Testis (tissue), 3 donors: ENCODE measurements around the gene ACBD3. TPM values are rescaled to one million over a fixed set of nuclear protein-coding genes. Genes with fewer than 3 reads are reported as not detected.

Source experiments
- DNase-seq: peaks from one replicate; pipeline ENCODE4 v3.0.0-alpha.2; 2019
- H3K27ac ChIP-seq, 2 donors: fragments of 200-600 bp; sonication (generic); one replicate each; pipeline ENCODE4 v1.5.1; 2019
- H3K27me3 ChIP-seq: fragments of 200-600 bp; sonication (generic); one replicate; pipeline ENCODE4 v1.5.1; 2019
- H3K36me3 ChIP-seq: fragments of 200-600 bp; sonication (generic); one replicate; pipeline ENCODE4 v1.5.1; 2017; ENCODE audit warnings: low read depth; ENCODE audit errors: missing control alignments
- H3K4me1 ChIP-seq: fragments of 200-600 bp; sonication (generic); one replicate; pipeline ENCODE4 v1.5.1; 2019
- H3K4me3 ChIP-seq, 2 donors: fragments of 200-600 bp; sonication (generic); one replicate each; pipeline ENCODE4 v1.5.1; 2017 to 2019
- H3K9me3 ChIP-seq: fragments of 200-600 bp; sonication (generic); one replicate; pipeline ENCODE4 v1.5.1; 2017
- POLR2A ChIP-seq: fragments of 450-650 bp; IDR thresholded peaks from one replicate; pipeline ENCODE4 v1.6.1; 2017; ENCODE audit warnings: antibody characterized with exemption, mild to moderate bottlenecking, moderate library complexity
- WGBS, 2 donors: methylation state at CpG; one replicate each; pipeline ENCODE4 v1.1.5; 2018; 5-methylcytosine and 5-hydroxymethylcytosine counted together
- intact Hi-C: fragments of 100-400 bp; cut with DNase I; formaldehyde crosslinking; loops from one replicate; pipeline ENCODE4 v1.15.1; 2023; ENCODE audit warnings: low total_unique reads
- polyA plus RNA-seq: library from polyadenylated mRNA; stranded (reverse); fragments of 350-450 nt; fragmentation: Illumina TruSeq; extraction: RNeasy Lipid Tissue Mini Kit (QIAGEN cat#74804); gene quantifications from one replicate; pipeline ENCODE4 v1.2.3, GENCODE V29; 2014; ENCODE audit warnings: low read depth, low replicate concordance; ENCODE audit not compliant: insufficient read depth
- total RNA-seq, 2 donors: library from RNA; depleted of rRNA; stranded (reverse); fragments of >200 nt; gene quantifications; one replicate each; pipeline ENCODE4 v1.2.3, GENCODE V29; 2016
- TF ChIP-seq, protein P1 (sequence below), 3 experiments: fragments of 450-650 bp in 2 of 3; fragments of 200-600 bp in 1 of 3; sonication (generic) in 1 of 3; IDR thresholded peaks; one replicate each; pipeline ENCODE4 v1.5.1; 2016 to 2019; ENCODE audit warnings: antibody characterized with exemption in 3 of 3, mild to moderate bottlenecking in 2 of 3, moderate library complexity in 1 of 3

Gene ACBD3
- total and polyA plus RNA-seq, 3 donors from 2014 or later, result 32.9 to 57.9 (median 50.6) TPM

DNA sequence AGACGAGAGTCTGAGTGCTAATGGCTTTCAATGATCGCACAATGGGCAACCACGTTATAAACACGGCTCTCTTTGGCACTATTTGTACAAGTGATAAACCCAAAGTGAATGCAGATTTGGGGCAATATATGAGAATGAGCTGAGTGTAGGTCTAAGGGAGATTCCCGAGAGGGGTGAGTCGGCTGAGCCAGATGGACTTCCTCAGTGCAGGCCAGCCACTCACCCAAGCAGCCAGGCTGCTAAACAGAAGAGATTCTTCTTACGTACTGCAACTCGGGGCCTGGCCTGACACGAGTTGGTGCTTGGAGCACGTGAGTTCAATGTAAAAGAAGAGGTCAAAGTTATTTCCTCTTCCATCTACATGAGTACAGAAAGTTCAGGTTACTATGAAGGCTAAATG, 30.7 kb upstream of the ACBD3 start:
- no peaks in the 10 kb centered on the region for H3K27me3 ChIP-seq
- H3K27ac ChIP-seq, result no peak overlapping the region
- no peak overlapping the region for H3K4me3 ChIP-seq
- H3K36me3 ChIP-seq, result no peaks in the 10 kb centered on the region
- intact Hi-C loops, result no loop called here
- H3K9me3 ChIP-seq, result no peaks in the 10 kb centered on the region
- no peaks in the 10 kb centered on the region for H3K4me1 ChIP-seq
- 80 to 82% methylated on average over 10 of the region's 10 CpGs for WGBS, 2 donors
- DNase-seq, result no peak
- TF ChIP-seq, protein P1, sequence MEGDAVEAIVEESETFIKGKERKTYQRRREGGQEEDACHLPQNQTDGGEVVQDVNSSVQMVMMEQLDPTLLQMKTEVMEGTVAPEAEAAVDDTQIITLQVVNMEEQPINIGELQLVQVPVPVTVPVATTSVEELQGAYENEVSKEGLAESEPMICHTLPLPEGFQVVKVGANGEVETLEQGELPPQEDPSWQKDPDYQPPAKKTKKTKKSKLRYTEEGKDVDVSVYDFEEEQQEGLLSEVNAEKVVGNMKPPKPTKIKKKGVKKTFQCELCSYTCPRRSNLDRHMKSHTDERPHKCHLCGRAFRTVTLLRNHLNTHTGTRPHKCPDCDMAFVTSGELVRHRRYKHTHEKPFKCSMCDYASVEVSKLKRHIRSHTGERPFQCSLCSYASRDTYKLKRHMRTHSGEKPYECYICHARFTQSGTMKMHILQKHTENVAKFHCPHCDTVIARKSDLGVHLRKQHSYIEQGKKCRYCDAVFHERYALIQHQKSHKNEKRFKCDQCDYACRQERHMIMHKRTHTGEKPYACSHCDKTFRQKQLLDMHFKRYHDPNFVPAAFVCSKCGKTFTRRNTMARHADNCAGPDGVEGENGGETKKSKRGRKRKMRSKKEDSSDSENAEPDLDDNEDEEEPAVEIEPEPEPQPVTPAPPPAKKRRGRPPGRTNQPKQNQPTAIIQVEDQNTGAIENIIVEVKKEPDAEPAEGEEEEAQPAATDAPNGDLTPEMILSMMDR (IDR thresholded peaks at IDR 0.05), result no peak
- TF ChIP-seq POLR2A, result no peak

DNA sequence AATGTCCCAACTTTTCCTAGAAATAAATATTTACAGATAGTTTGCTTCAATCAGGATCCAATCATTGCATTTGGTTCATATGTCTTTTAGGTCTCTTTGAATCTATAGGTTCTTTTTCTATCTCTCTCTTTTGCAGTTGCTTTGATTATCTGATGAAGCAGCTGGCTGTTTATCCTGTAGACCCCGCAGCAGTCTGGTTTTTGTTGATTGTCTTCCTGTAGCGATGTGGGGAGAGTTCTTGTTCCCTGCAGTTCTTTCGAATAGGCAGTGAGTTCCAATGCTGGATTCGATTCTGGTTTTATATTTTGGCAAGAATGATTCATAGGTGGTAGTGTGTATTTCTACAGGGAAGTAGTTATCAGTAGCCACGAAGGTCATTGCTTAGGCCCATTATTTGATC, 29.5 kb upstream of the ACBD3 start:
- intact Hi-C loops, result no loop called here
- DNase-seq, result no peak
- H3K36me3 ChIP-seq, result no peaks in the 10 kb centered on the region
- 62 to 75% methylated on average over 5 of the region's 5 CpGs for WGBS, 2 donors
- no peak overlapping the region for H3K4me3 ChIP-seq
- no peak overlapping the region for H3K27ac ChIP-seq
- TF ChIP-seq POLR2A, result no peak
- TF ChIP-seq, protein P1 (IDR thresholded peaks at IDR 0.05), result no peak
- no peaks in the 10 kb centered on the region for H3K4me1 ChIP-seq
- no peaks in the 10 kb centered on the region for H3K27me3 ChIP-seq
- H3K9me3 ChIP-seq, result no peaks in the 10 kb centered on the region

DNA sequence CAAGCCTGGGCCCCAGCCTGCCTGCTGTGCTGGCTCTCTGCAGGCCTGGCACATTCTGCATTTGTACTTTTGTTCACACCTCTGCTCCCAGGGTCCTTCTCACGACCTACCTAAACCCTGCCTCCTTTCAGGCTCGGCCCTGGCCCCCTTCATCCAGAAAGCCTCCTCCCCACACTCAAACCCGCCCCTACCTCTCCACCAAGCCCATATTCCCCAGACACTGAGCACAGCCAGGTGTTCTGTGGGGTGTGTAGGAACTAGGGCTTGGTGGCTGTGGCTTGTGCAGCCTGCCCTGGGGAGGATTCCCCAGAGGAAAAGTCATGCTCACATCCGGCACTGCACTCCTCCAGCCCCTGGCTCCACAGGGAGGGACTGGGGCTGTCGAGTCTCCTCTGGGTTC, 28.7 kb upstream of the ACBD3 start:
- H3K27ac ChIP-seq, result no peak overlapping the region
- H3K4me3 ChIP-seq, result no peak overlapping the region
- H3K27me3 ChIP-seq, result no peaks in the 10 kb centered on the region
- no peak for DNase-seq
- intact Hi-C loops, result no loop called here
- no peaks in the 10 kb centered on the region for H3K36me3 ChIP-seq
- H3K4me1 ChIP-seq, result no peaks in the 10 kb centered on the region
- TF ChIP-seq, protein P1 (IDR thresholded peaks at IDR 0.05), result no peak
- TF ChIP-seq POLR2A, result no peak
- no peaks in the 10 kb centered on the region for H3K9me3 ChIP-seq
- WGBS, 2 donors, result 74 to 83% methylated on average over 5 of the region's 5 CpGs

DNA sequence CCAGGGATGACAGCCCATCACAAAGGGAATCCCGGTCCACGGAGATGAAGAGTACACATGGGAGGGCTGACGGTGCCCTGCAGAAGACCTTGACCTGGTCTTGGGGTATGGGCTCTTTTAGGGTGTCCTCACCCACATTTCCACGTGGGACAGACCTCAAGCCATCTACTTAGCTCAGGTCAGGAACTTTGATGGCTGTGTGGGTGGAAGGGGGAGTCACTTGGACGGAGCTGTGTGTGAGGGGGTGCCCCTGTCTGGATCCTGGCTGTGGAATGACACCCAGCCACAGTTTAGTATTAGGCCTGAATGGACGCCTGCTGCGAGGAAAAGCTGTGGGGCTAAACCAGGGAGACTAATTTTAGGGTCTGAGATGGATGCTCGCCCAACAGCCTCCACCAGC, 26.0 kb upstream of the ACBD3 start:
- Histone ChIP-seq H3K27ac (no peak overlapping the region), H3K27me3 (no peaks in the 10 kb centered on the region), H3K36me3 (no peaks in the 10 kb centered on the region), H3K4me1 (no peaks in the 10 kb centered on the region), H3K9me3 (no peaks in the 10 kb centered on the region), H3K4me3 (no peak overlapping the region)
- TF ChIP-seq, protein P1 (IDR thresholded peaks at IDR 0.05), result no peak
- TF ChIP-seq POLR2A, result no peak
- DNase-seq, result no peak
- 85 to 87% methylated on average over 7 to 8 of the region's 8 CpGs for whole genome bisulfite sequencing, 2 donors
- intact Hi-C loops, result no loop called here

DNA sequence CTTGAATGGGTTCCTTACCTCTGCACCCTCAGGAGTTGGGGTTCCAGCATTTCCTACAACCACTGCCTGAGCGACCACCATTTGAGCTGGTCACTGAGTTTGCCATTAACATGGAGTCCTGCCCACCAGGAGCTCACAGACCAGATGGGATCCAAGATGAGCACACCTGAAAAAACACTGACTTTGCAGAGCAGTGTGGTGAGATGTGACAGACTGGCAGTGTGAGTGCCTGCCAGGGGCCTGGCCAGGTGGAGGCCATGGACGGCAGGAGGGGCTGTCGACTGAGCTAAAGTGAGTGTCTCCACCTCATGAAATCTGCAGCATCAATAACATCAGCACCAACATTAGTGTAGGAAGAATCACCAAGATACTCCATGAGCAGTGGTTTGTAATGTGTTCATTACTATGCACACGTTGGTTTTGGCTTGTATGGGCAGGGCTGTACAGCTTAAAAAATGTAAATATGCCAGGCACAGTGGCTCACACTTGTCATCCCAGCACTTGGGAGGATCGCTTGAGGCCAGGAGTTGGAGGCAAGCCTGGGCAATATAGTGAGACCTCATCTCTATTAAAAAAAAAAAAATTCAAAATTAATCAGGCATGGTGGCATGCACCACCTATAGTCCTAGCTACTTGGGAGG, 24.8 kb upstream of the ACBD3 start:
- Histone ChIP-seq H3K27me3 (no peaks in the 10 kb centered on the region), H3K9me3 (no peaks in the 10 kb centered on the region), H3K4me1 (no peaks in the 10 kb centered on the region), H3K27ac (no peak overlapping the region), H3K4me3 (no peak overlapping the region), H3K36me3 (no peaks in the 10 kb centered on the region)
- no peak for DNase-seq
- intact Hi-C loops, result no loop called here
- WGBS, 2 donors, result 92 to 93% methylated on average over 5 of the region's 5 CpGs
- TF ChIP-seq, protein P1 (IDR thresholded peaks at IDR 0.05), result no peak
- no peak for TF ChIP-seq POLR2A
